ENCODE results near the gene HECA. TPM values are rescaled to one million over a fixed set of nuclear protein-coding genes. Genes with fewer than 3 reads are reported as not detected.
"Not testable (repeated sequence)": the region's sequence is repeated elsewhere in the genome, so short reads cannot be mapped to it uniquely, and the experiment has no call there.

HECA gene
- total and polyA plus RNA-seq, 10 of the 15 experiments (the other 5 are each of a cell fraction or from before 2014, with no cell fraction given): 0.52 to 7.2 (median 2.7) TPM

DNA sequence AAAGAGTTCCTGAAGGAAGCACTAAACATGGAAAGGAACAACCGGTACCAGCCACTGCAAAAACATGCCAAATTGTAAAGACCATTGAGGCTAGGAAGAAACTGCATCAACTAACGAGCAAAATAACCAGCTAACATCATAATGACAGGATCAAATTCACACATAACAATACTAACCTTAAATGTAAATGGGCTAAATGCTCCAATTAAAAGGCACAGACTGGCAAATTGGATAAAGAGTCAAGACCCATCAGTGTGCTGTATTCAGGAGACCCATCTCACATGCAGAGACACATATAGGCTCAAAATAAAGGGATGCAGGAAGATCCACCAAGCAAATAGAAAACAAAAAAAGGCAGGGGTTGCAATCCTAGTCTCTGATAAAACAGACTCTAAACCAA is 77.6 kb downstream of the HECA start:
- H3K27ac ChIP-seq (ENCODE audit: control insufficient read depth, insufficient read depth); RAD21 ChIA-PET (ENCODE audit: unreplicated experiment); ATAC-seq; CTCF ChIA-PET; DNase-seq (ENCODE audit: low read depth, low spot score); H3K9me3 ChIP-seq (replicated peaks; ENCODE audit: control insufficient read depth, insufficient read depth, low read length); H2AFZ ChIP-seq (ENCODE audit: control insufficient read depth, low read depth, low read length); H3K9ac ChIP-seq (ENCODE audit: control insufficient read depth, insufficient read depth, low read length); H4K20me1 ChIP-seq (ENCODE audit: control insufficient read depth, insufficient read depth); FAIRE-seq; BruUV-seq (replicated peaks); H3K4me2 ChIP-seq (ENCODE audit: control insufficient read depth, insufficient read depth); in situ Hi-C loops (cut with MboI); H3K79me2 ChIP-seq (ENCODE audit: control insufficient read depth, insufficient read depth, low read length); intact Hi-C loops (cut with micrococcal nuclease; ENCODE audit: unreplicated experiment); H3K4me1 ChIP-seq (ENCODE audit: control insufficient read depth, insufficient read depth, low read length); POLR2A ChIA-PET; H3K4me3 ChIP-seq; H3K36me3 ChIP-seq (ENCODE audit: control insufficient read depth in 2 of 2, insufficient read depth in 2 of 2, low read length in 1 of 2); SMC1A ChIA-PET (ENCODE audit: uncharacterized antibody, unreplicated experiment); H3K27me3 ChIP-seq (replicated peaks in 1 of 2; ENCODE audit: control insufficient read depth in 2 of 2, insufficient read depth in 2 of 2, low read length in 1 of 2): not testable (repeated sequence)
- 100% methylated on average over 1 of the region's 2 CpGs for WGBS (ENCODE audit: insufficient coverage, insufficient replicate concordance, low lambda C conversion rate, missing lambda C conversion rate)

DNA sequence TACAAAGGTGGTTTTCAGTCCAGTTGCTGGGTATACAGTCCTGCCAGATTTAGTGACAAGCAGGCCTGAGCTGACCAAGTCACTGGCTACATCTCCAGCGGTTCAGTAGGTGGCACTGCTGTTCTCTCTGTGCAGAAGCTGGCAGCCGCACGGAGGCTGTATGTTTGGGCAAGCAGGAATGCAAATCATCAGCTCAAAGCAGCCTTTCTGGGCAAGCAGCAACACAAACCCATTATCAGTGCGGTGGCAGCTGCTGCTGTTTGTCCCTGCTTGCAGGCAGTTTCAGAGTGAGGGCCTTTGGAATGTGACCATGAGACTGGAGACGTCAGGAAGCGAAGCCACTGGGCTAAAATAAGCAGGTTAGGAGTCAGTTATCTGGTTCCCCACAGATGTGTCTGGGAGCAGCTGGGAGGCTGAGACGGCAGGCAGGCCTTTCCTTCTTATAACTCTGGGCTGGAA is 84.4 kb downstream of the HECA start:
- peak; percentile 89 for FAIRE-seq
- RAD21 ChIA-PET (ENCODE audit: unreplicated experiment): interaction anchor here (0.6 to 7.0 kb wide), 38 partner anchors 11 to 451 kb away, joined by 3 to 245 read pairs (median 6); partner anchors contain the start of genes CITED2 and TXLNB
- H3K4me3 ChIP-seq: no peak overlapping the region
- no peak for TF ChIP-seq EZH2 (IDR thresholded peaks at IDR 0.05; ENCODE audit: borderline replicate concordance, control insufficient read depth, low read depth, low read length)
- TF ChIP-seq DPF2 (IDR thresholded peaks at IDR 0.05): 0 out of 2 replicates have a peak, but pooled peaks have one; percentile 27
- TF ChIP-seq ZSCAN29 (IDR thresholded peaks at IDR 0.05): no peak
- no peak for TF ChIP-seq SRF (IDR thresholded peaks at IDR 0.05; ENCODE audit: low read depth in 2 of 2, low read length in 2 of 2)
- TF ChIP-seq, protein P1, sequence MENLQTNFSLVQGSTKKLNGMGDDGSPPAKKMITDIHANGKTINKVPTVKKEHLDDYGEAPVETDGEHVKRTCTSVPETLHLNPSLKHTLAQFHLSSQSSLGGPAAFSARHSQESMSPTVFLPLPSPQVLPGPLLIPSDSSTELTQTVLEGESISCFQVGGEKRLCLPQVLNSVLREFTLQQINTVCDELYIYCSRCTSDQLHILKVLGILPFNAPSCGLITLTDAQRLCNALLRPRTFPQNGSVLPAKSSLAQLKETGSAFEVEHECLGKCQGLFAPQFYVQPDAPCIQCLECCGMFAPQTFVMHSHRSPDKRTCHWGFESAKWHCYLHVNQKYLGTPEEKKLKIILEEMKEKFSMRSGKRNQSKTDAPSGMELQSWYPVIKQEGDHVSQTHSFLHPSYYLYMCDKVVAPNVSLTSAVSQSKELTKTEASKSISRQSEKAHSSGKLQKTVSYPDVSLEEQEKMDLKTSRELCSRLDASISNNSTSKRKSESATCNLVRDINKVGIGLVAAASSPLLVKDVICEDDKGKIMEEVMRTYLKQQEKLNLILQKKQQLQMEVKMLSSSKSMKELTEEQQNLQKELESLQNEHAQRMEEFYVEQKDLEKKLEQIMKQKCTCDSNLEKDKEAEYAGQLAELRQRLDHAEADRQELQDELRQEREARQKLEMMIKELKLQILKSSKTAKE (IDR thresholded peaks at IDR 0.05; ENCODE audit: low read depth, poor library complexity, severe bottlenecking): peak; percentile 65
- TF ChIP-seq BACH1 (IDR thresholded peaks at IDR 0.05; ENCODE audit: borderline replicate concordance): 0 out of 2 replicates have a peak, but pooled peaks have one; percentile 8
- peak; percentile 68; the same call in 1 of the 2 replicates for TF ChIP-seq TBL1XR1 (IDR thresholded peaks at IDR 0.05; ENCODE audit: low read depth, low read length)
- TF ChIP-seq, protein P2, sequence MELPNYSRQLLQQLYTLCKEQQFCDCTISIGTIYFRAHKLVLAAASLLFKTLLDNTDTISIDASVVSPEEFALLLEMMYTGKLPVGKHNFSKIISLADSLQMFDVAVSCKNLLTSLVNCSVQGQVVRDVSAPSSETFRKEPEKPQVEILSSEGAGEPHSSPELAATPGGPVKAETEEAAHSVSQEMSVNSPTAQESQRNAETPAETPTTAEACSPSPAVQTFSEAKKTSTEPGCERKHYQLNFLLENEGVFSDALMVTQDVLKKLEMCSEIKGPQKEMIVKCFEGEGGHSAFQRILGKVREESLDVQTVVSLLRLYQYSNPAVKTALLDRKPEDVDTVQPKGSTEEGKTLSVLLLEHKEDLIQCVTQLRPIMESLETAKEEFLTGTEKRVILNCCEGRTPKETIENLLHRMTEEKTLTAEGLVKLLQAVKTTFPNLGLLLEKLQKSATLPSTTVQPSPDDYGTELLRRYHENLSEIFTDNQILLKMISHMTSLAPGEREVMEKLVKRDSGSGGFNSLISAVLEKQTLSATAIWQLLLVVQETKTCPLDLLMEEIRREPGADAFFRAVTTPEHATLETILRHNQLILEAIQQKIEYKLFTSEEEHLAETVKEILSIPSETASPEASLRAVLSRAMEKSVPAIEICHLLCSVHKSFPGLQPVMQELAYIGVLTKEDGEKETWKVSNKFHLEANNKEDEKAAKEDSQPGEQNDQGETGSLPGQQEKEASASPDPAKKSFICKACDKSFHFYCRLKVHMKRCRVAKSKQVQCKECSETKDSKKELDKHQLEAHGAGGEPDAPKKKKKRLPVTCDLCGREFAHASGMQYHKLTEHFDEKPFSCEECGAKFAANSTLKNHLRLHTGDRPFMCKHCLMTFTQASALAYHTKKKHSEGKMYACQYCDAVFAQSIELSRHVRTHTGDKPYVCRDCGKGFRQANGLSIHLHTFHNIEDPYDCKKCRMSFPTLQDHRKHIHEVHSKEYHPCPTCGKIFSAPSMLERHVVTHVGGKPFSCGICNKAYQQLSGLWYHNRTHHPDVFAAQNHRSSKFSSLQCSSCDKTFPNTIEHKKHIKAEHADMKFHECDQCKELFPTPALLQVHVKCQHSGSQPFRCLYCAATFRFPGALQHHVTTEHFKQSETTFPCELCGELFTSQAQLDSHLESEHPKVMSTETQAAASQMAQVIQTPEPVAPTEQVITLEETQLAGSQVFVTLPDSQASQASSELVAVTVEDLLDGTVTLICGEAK (IDR thresholded peaks at IDR 0.05; ENCODE audit: borderline replicate concordance): no peak
- TF ChIP-seq CREB1 (IDR thresholded peaks at IDR 0.05; ENCODE audit: low read depth): no peak
- TF ChIP-seq NFYB (IDR thresholded peaks at IDR 0.05; ENCODE audit: insufficient read depth, low read depth, low read length): no peak

More for the DNA sequence above, 84.4 kb downstream of the HECA start:
- no peaks in the 10 kb centered on the region for H3K27me3 ChIP-seq (replicated peaks in 1 of 2; ENCODE audit: control insufficient read depth in 2 of 2, insufficient read depth in 2 of 2, low read length in 1 of 2)
- H2AFZ ChIP-seq (ENCODE audit: control insufficient read depth, low read depth, low read length): peak overlapping the region; percentile 88
- no peaks in the 10 kb centered on the region for H4K20me1 ChIP-seq (ENCODE audit: control insufficient read depth, insufficient read depth)
- H3K36me3 ChIP-seq (ENCODE audit: control insufficient read depth in 2 of 2, insufficient read depth in 2 of 2, low read length in 1 of 2): no peaks in the 10 kb centered on the region
- H3K9me3 ChIP-seq (replicated peaks; ENCODE audit: control insufficient read depth, insufficient read depth, low read length): no peaks in the 10 kb centered on the region; the same call in 2 of the 3 replicates
- H3K4me2 ChIP-seq (ENCODE audit: control insufficient read depth, insufficient read depth): peak overlapping the region; percentile 68; the same call in 1 of the 2 replicates
- peak; percentile 82 for DNase-seq (ENCODE audit: low read depth, low spot score)
- in situ Hi-C loops (cut with MboI) (no loop called here), intact Hi-C loops (cut with micrococcal nuclease; ENCODE audit: unreplicated experiment) (loop anchor here (1.0 to 2.0 kb wide), 4 partner anchors 72 to 402 kb away; partner anchors contain the start of gene TXLNB)
- SMC1A ChIA-PET (ENCODE audit: uncharacterized antibody, unreplicated experiment): interaction anchor here (0.7 to 7.2 kb wide), 44 partner anchors 9 to 720 kb away, joined by 3 to 236 read pairs (median 4); partner anchors contain the start of genes CITED2 and TXLNB
- CTCF ChIA-PET: interaction anchor here (0.6 to 7.1 kb wide), 58 partner anchors 10 to 1721 kb away, joined by 3 to 254 read pairs (median 4); partner anchors contain the start of genes CITED2 and TXLNB
- no peak overlapping the region for H3K9ac ChIP-seq (ENCODE audit: control insufficient read depth, insufficient read depth, low read length)
- no peaks in the 10 kb centered on the region for H3K79me2 ChIP-seq (ENCODE audit: control insufficient read depth, insufficient read depth, low read length)
- ATAC-seq: peak; percentile 100
- POLR2A ChIA-PET: interaction anchor here (0.9 to 2.0 kb wide), 3 partner anchors 39 to 145 kb away, joined by 3 to 8 read pairs (median 5); partner anchors contain the start of gene TXLNB
- BruUV-seq (replicated peaks): no TSS peak
- peaks cover 3% of the 10 kb centered on the region; the same call in 1 of the 2 replicates for H3K4me1 ChIP-seq (ENCODE audit: control insufficient read depth, insufficient read depth, low read length)
- 0% methylated on average over 7 of the region's 7 CpGs for WGBS (ENCODE audit: insufficient coverage, insufficient replicate concordance, low lambda C conversion rate, missing lambda C conversion rate)
- peak overlapping the region; percentile 20; the same call in 1 of the 2 replicates for H3K27ac ChIP-seq (ENCODE audit: control insufficient read depth, insufficient read depth)
